IPS-11a (cell line): ENCODE results near the gene HOXA6.

Experiments
- H3K4me3 ChIP-seq: one replicate; pipeline ENCODE4 v1.5.1; 2013; ENCODE audit warnings: low read depth, low read length, control low read depth

The HOXA6 gene

DNA sequence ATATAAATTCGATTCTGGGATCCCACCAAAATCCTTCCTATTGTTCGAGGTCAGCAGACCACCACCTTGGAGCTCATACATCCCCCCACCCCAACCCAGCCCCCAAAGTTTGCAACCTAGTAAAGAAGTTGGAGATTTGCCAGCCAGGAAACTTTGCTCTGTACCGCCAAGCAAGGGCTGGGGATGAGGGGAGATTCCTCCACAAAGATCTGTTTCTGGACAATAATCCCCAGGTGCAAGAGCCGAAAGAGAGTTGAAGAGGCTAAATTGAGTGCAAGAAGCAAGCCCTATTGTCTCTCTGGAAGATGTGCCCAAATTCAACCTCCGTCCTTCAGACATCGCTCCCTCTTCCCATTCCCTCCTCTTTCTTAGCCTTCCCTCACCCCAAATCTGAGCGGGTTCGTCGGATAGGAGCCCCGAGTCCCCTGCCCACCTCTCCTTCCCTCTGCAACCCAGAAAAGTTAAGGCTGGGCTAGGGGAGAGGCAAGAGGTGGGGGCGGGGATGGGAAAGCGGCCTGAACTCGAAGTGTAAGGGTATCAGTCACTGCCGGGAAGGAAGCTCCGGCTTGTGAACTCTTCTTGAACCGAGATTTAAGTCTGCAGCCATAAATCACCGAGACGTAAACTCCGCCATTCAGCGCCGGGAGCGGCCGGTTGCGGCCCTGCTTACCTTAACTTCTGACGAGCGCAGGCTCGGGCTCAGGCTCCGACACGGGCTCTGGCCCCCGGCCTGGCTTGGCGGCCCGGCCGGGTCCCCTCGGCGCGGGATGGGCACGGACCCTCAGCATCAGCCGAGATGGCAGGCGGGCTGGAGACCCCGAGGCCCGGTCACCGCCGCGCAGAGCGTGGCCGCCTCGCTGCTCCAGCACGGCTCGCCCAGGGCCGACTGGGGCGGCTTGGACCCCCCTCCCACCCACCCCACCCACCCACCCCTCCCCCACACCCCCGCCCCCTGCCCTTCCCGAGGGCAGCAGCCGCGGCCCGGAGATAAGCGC is 34.3 kb downstream of the HOXA6 start:
- no peak overlapping the region for H3K4me3 ChIP-seq

DNA sequence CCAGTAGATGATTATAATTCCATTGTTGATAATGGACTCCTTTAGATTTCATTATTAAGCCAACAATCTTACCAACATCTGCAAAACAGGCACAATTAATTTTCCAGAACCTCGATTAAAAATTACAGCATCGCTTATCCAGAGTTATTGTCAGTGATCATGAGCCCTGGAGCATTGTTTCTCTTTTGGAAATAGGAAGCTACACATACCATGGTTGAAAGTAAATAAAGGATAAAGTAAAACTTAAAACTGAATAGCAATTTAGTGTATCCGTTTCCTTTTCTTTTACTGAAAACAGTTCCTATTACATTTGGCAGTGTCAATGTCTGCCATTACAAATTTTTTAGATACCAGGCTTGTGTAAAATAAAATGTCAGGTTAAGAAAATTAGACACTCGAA is 35.2 kb downstream of the HOXA6 start:
- no peak overlapping the region for H3K4me3 ChIP-seq

DNA sequence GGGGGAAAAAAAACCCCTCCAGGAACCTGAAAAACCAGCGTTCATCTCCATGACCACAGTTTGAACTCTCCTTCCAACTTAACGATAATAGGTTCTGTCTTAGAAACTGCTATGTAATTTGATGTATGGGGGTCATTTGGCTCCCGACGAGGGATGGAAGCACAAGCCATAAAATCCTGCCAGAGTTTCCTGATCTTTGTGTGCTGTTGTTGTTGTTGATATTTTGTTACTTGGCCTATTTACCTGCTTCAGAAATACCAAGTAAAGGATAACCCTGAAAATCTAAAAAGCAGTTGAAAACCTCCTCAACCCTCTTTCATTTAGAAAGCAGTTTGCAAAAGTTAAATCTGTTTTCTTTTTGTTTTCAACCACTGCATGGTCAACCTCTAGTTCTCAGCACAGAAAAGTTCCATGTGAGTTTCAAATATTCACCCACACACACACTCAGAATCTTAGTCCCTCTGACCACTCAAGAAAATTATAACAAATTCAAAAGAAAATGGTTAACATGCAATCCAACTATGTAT is 35.8 kb downstream of the HOXA6 start:
- no peak overlapping the region for H3K4me3 ChIP-seq

DNA sequence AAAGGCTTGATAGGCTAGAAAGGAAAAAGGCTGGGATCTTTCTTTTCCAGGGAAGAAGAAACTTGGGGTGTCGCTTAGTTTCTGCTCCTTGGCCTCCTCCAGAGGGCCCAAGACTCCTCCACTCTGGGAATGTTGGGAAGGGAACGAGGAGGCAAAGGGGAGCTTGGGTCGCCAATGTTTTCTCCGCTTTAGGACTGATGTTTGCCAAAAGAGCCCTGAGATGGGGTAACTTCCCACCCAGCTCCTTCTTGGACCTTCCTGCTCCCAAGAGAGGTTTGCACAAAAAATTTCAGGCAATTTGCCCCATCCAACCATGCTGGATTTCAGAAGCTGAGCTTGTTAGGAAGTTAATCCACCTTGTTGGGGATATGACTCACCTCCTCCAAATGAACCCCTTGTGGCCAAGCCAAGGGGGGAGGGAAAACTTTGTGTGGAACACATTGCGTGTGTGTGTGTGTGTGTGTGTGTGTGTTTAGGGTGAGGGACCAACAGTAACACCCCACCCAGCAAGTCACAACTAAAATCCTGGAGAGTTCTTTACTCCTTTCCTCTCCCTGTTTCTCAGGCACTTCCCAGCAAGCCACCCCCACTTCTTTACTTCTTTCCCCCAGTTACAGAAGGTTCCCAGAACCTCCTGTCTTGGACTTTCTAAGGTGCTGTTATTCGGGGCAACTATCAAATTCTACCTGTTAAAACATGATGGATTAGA is 36.4 kb downstream of the HOXA6 start:
- H3K4me3 ChIP-seq, result no peak overlapping the region

DNA sequence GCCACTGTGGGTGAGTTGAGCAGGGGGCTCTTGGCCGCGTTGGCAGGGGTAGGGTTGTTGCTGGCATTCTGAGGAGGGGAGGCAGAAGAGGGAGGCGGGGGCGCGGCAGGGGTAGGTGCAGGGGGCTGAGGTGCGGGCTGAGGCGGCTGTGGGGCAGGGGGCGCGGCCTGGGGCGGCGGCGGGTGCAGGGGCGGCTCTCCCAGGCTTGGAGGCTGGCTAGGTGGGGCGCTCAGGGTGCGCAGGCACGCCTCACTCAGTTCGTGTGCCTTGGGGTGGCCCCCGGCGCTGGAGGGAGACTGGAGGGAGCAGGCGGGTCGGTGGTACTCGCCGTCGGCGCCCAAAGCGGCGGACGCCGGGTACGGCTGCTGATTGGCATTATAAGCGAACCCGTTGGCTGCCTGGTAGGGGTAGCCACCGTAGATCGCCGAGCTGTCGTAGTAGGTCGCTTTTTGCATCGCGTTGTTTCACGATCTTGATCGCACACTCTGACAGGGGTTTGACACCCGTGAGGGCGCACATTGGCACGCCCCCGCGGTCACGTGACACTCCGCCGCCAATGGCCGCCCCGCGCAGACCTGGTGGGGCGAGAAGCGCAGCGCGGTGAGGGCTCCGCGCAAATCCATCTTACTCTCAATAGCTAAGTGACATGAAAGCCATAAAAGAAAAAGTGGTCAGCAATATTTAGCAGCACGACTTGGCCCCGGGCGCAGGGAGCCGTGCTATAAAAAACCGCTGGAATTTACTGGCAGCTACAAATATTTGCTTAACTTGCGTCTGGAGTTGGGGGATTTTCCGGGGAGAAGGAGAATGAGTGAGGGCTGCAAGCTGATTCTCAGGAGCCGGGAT is 37.2 kb downstream of the HOXA6 start:
- peak overlapping the region; percentile 13 for H3K4me3 ChIP-seq

DNA sequence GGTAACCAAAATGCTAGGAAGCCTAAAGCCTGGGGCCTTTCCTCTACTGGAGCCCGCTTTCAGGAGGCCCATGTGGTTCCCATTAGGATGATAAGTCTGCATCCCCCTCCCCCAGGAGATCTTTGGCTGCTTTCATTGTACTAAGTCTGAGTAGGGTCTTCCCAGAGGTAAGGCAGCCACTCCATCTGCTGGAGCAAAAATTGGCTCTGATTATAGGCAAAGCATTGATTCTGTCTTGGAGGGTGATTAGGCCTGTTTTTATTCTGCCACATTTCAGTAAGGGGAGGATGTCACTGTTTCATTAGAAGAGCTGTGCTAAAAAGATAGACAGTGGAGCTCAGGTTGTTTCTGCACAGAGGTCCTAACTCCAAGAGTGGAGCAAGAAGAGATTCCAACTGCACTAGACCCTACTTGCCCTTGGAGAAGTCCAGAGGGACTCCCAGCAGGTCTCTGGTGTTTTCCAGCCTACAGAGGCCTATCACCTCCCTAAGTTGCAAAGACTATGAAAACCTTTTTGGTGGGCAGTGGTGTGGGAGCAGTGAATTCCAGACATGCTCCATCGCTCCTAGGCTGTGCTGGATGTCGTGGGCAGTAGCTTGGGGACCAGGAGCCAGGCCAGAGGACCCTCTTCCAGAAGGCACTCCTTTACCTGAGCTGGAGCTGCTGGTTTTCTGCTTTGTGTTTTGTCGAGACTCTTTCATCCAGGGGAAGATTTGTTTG is 37.9 kb downstream of the HOXA6 start:
- H3K4me3 ChIP-seq, result no peak overlapping the region

DNA sequence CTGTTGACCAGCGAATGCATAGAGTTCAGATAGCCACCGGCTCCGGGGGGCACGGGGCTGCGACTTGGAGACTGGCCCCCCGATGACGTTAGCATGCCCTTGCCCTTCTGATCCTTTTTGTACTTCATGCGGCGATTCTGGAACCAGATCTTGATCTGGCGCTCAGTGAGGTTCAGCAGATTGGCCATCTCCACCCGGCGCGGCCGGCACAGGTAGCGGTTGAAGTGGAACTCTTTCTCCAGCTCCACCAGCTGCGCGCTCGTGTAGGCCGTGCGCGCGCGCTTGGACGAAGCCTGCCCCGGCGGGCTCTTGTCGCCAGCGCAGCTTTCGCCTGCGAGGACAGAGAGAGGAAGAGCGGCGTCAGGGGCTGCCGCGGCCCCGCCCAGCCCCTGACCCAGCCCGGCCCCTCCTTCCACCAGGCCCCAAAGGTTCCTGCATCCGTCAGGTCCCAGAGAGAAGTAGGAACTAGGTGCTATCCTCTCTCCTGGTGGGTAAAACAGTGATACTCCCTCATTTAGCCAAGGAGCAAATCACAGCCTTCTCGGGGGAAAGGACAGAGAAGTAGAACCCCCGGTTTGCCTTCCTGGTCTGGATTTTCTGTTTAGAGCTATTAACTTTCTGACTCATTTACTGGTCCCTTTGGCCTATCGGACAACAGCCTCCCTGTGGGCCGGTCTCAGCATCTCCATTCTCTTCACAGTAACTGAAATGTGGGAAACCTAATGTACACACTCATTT is 39.0 kb downstream of the HOXA6 start:
- H3K4me3 ChIP-seq, result no peak overlapping the region

DNA sequence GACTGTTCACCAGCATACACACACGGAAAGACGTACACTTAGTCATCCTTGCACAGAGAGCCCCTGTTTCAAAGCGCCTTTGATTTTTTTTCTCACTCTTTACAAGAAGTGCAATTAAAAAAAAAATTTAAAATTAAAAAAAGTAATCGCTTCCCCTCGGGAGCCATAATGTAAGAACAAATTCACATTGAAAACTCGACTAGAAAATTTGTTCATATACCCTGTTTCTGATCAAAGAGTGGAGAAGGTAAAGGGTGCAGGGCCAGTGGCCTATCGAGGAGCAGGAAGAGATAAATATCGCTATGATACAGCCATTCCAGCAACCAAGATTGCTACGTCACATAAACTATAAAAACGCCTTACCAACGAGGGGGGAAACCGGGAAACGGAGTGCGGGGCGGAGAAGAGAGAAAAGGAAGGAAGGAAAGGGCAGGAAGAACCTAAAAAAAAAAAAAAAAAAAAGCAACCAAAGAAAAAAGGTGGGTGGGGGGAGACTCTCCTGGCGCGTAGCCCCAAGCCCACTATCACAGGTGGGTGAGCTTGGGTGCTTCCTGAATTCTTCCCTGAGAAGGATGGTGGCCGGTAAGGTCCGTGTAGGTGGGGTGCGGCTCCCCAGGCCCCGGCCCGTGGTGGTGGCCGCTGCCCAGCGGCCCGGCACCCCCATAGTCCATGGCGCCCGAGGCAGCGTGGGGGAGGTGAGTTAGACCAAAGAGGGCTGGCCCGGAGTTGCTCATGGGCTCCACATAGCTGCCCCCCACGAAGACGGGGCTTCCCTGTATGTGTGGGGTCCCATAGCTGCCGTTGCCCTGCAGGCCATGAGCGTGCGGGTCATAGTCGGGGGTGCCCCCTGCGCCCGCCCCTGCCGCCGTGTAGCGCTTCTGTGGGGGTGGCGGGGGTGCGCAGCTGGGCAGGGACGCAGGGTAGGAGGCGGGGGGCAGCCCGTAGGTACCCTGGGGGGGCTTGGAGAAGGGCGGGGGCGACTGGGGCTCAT is 39.9 kb downstream of the HOXA6 start:
- no peak overlapping the region for H3K4me3 ChIP-seq

DNA sequence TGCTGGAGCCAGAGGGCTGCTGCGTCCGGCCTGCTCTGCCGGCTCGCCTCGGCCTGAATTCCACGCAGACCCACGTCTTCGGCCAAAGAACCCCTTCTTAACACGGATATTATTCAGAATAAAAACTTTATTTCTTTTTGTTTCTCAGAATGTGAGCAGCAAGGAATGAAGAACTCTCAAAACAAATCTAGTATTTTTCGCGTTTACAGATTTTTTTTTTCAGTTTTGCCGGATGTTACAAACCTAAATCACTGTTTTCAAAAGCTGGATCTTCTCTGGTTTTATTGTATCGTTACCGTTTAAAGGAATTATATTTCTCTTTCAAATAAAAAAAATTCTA is 40.7 kb downstream of the HOXA6 start:
- H3K4me3 ChIP-seq, result no peak overlapping the region

DNA sequence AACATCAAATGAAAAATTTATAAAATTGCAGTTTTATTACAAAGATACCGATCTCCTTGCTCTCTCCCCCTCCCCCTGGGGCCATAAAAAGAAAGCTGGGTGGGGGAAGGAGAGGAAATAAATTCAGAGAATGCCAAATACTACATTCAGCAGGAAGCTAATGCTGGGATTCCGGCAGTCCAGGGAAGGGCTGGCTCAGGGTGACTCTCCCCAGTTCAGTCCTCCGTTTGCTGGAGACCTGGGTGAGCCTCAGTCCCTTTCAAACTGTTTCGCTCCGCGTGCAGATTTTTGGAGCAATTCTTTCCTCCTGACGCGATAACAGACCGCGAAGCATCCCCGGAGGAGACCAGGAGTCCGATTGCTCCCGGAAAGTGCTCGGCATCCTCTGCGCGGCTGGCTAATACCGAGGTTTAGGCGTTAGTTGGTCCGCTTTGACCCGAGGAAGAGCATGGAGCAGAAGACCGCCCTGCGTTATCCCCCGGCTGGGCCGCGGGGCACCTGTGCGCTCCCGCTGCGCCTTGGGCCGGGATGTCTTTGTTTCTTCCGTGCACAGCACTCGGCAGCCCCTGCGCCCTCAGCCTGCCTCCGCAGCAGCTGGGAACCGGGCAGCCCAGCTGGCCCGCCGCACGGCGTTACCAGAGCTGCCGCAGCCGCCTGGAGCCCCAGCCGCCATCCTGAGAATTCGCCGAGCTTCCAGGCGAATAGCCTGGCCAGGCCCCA is 41.2 kb downstream of the HOXA6 start:
- no peak overlapping the region for H3K4me3 ChIP-seq

DNA sequence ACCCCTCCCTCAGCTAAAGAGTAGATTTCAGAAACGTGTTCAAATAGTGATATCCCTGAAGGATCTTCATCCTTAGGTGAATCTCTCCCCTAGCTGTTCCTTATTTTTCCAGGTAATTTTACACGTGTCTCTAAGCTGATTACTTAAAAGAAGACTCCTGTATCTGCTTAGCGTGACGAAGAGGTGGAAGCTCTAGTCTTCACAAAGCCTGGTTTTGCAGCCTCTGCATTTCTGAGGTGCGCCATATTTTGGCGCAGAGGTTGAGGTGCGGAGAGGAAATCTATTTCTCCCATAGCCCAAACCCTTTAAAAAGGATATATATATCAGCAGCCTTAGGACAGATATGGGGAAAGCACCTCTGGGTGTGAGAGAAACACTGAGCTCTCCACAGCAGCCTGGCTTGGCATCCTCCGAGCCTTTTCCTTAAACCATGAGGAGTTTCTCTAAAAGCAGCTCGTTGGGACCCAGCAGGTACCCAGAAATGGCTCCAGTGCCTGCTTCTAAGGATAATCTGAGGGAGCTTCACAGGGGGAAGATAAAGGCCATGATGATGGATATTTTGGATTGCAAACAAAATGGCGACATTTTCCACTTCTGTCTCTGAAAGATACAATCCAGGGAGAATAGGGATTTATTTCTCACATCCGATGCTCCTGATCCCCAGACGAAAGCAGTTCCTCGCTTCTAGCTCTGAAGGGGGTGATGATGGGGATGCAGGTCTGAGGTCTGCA is 42.1 kb downstream of the HOXA6 start:
- H3K4me3 ChIP-seq, result no peak overlapping the region

DNA sequence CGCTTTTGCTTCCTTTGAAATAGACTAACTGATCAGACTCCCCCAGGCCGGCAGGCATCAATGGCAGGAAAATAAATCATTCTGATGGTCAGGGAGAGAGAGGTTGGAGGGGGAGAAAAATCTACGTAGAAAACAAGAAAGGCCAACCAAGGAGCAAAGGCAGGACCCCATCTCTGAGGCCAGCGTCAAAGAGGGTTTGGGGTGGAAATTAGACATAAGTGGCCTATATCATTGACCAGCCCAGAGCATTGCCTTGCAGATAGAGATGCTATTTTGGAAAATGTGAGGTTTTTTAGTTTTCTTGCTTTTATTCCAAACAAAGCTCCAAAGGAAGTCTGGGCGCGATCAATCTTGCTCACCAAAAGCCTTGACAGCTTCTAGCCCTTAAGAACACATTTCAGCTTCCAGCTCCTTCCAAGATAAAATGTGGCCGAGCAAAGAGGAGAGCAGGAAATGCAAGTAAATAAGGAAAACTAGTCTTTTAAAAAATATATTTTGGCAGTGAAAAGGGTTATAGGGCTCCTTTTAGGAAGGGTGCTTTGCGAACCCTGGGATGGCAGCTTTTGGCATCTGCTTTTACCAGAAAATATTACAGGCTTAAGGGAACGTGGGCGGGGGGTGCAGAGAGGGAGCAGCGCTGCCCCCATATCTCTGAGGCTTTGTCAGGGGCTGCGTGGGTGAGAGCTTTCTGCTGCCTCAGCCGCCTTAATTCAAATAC is 43.1 kb downstream of the HOXA6 start:
- H3K4me3 ChIP-seq, result no peak overlapping the region

DNA sequence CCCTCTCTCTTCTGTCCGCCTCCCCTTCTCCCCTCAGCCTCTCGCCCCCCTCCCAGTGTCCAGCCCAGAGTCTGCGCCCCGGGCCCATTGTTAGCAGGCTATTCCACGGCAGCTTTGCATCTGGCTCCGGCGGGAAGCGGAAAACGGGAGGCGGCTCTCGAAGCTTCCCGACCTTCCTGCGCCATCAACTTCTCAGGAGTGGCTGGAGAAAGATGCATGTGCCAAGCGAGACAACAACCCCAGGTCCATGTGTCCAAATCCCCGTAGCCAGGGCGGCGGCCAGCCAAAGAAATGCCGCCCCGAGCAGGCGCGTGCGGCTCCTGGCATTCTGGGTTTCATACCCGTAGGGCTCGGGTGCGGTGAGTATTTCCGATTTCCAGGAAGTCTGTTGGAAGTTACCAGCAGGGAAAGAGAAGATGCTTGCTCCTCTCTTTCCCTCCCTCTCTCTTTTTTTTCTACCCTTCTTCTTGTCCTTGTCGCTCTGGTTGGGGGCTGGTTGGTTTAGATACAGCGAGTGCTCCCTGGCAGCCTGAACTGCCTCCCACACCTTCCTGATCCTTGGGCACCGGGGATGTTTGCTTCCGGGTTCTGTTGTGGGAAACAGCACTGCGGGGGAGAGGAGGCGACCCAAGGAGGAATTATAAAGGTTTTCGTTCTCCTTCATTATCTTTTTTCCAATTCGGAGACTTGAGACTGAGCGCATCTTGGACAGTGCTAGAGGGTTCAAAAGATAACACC is 43.9 kb downstream of the HOXA6 start:
- no peak overlapping the region for H3K4me3 ChIP-seq

DNA sequence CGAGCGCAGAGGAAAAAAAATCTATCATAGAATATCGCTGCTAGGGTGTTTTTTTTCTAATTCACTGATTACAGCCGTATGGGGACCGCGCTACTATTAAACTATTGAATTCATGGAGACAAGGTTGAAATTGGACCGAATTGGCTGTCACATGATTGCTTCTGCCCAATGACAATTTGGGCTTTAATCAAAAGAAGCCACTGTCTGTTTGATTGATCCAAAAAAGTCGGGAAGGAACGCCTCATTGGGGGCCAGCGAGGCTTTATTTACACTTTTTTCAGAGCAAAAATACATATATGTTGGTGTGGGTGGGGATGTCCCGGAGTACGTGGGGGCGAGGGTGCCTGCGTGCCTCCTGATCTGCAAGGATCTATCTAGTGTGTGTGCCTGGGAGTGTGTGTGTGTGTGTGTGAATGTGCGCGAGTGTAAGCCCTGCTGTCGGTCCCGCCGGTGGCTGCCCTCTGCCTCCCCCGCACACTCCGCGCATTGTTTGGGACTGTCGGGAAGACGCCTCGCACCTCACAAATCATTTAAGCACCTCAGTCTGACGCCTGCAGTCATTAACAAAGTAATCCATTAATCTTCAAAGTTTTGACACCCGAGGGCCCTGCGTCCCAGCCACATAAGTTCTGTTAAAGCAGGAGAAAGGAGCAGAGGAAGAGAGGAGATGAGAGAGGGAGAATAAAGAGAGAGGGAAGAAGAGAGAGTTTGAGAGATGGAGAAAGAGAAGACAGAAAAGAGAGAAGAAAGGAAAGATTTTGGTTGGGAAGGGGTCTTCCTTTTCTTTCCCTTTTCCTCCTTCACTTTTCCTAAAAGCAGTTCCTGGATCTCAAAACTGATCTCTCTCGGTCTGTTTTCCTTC is 44.8 kb downstream of the HOXA6 start, which contains the start of gene HOXA2:
TSS of gene HOXA2 (minus strand) at position 103 of the 862 bp plus-strand sequence. CDS start 183 bp downstream, outside the sequence.
- H3K4me3 ChIP-seq, result no peak within 1 kb of the TSS
